HCT116 (cell line): Measurements from ENCODE around the gene SGMS1. TPM values are rescaled to one million over a fixed set of nuclear protein-coding genes. Genes with fewer than 3 reads are reported as not detected.

ENCODE experiments used
- ATAC-seq: fragments of 200-7000 bp; cut with Tn5 transposase; 2 replicates; pipeline ENCODE4 v1.9.1; 2020; ENCODE audit warnings: mild to moderate bottlenecking, moderate library complexity
- BruUV-seq: library from RNA; stranded (reverse); fragments of 400-500 nt; replicated peaks from 2 replicates; lab custom pipeline; 2021; lab: Mats Ljungman, UMichigan
- CTCF ChIA-PET: fragments of 300-600 bp; sonication (Branson Sonifier 250); formaldehyde crosslinking; loops from one replicate; lab custom pipeline; 2021; ENCODE audit warnings: antibody characterized with exemption; lab: Charles Lee
- POLR2A ChIA-PET: fragments of 300-600, 350-600 bp; sonication (Branson Sonifier 250); formaldehyde crosslinking; loops from one replicate; lab custom pipeline; 2021; ENCODE audit warnings: antibody characterized with exemption; lab: Charles Lee
- RAD21 ChIA-PET, 2 experiments: fragments of 300-600 bp; sonication (Branson Sonifier 250); formaldehyde crosslinking; loops; one replicate each; lab custom pipeline; 2023; ENCODE audit warnings: low total read pairs in 2 of 2; ENCODE audit not compliant: uncharacterized antibody in 2 of 2, unreplicated experiment in 2 of 2, low non-redundant PET in 1 of 2; lab: Charles Lee
- DNase-seq: peaks from one replicate; pipeline ENCODE4 v3.0.0-alpha.2; 2010; ENCODE audit warnings: low read depth, low spot score
- H2AFZ ChIP-seq: fragments of 200-600 bp; shearing (Covaris generic), sonication (generic); 2 replicates; pipeline ENCODE4 v1.6.1; 2017; ENCODE audit warnings: low read depth, mixed run types, mixed read lengths, antibody characterized with exemption, low read length; ENCODE audit not compliant: poor library complexity, severe bottlenecking
- H3K27ac ChIP-seq: 2 replicates; pipeline ENCODE4 v1.5.1; 2012; ENCODE audit warnings: low read depth, low read length
- H3K27me3 ChIP-seq: fragments of 200-600 bp; sonication (generic); 2 replicates; pipeline ENCODE4 v1.6.1; 2016; ENCODE audit warnings: mixed run types, low read length, mixed read lengths; ENCODE audit not compliant: insufficient read depth
- H3K36me3 ChIP-seq, 2 experiments: fragments of 200-500 bp in 1 of 2; fragments of 200-600 bp in 1 of 2; sonication (Bioruptor generic) in 1 of 2; sonication (generic) in 1 of 2; 2 replicates each; pipeline versions ENCODE4 v1.5.1 to v1.6.1; 2014 to 2016; ENCODE audit warnings: low read length in 2 of 2, inconsistent platforms in 1 of 2, mixed read lengths in 1 of 2, mixed run types in 1 of 2; ENCODE audit not compliant: insufficient read depth in 2 of 2, control insufficient read depth in 1 of 2
- H3K4me1 ChIP-seq, 2 experiments: fragments of 200-600 bp in 1 of 2; sonication (generic) in 1 of 2; 2 replicates each; pipeline versions ENCODE4 v1.5.1 to v1.6.1; 2012 to 2017; ENCODE audit warnings: low read length in 2 of 2, inconsistent platforms in 1 of 2, mild to moderate bottlenecking in 1 of 2, mixed read lengths in 1 of 2, mixed run types in 1 of 2, moderate library complexity in 1 of 2; ENCODE audit not compliant: insufficient read depth in 2 of 2, control insufficient read depth in 1 of 2
- H3K4me2 ChIP-seq: fragments of 200-600 bp; sonication (generic); 2 replicates; pipeline ENCODE4 v1.6.1; 2017; ENCODE audit warnings: mixed run types, low read length, mixed read lengths
- H3K4me3 ChIP-seq, 2 experiments: fragments of 200-600 bp in 1 of 2; sonication (generic) in 1 of 2; replicated peaks in 1 of 2; 2 replicates each; pipeline ENCODE4 v1.5.1; 2011 to 2016; ENCODE audit warnings: low read length in 2 of 2, control low read depth in 1 of 2, low read depth in 1 of 2, mild to moderate bottlenecking in 1 of 2, mixed read lengths in 1 of 2, mixed run types in 1 of 2
- H3K79me2 ChIP-seq: fragments of 200-600 bp; sonication (generic); 2 replicates; pipeline ENCODE4 v1.6.1; 2017; ENCODE audit warnings: mild to moderate bottlenecking, mixed run types, low read length, moderate library complexity, mixed read lengths; ENCODE audit not compliant: insufficient read depth
- H3K9ac ChIP-seq: fragments of 200-600 bp; sonication (generic); 2 replicates; pipeline ENCODE4 v1.6.1; 2016; ENCODE audit warnings: low read length, mixed read lengths
- H3K9me2 ChIP-seq: fragments of 200-600 bp; sonication (generic), shearing (Covaris generic); 2 replicates; pipeline ENCODE4 v1.6.1; 2017; ENCODE audit warnings: mixed run types, mild to moderate bottlenecking, moderate library complexity; ENCODE audit not compliant: insufficient read depth
- H3K9me3 ChIP-seq, 2 experiments: fragments of 200-500 bp in 1 of 2; fragments of 200-600 bp in 1 of 2; sonication (Bioruptor generic) in 1 of 2; sonication (generic) in 1 of 2; 2 replicates each; pipeline ENCODE4 v1.6.1; 2014 to 2017; ENCODE audit warnings: low read length in 2 of 2, mixed read lengths in 2 of 2, inconsistent platforms in 1 of 2, low read depth in 1 of 2, mild to moderate bottlenecking in 1 of 2, mixed run types in 1 of 2, moderate library complexity in 1 of 2; ENCODE audit not compliant: control insufficient read depth in 1 of 2, insufficient read depth in 1 of 2
- H4K20me1 ChIP-seq: fragments of 200-600 bp; sonication (generic), shearing (Covaris generic); 2 replicates; pipeline ENCODE4 v1.6.1; 2017; ENCODE audit warnings: mixed run types, mild to moderate bottlenecking, moderate library complexity; ENCODE audit not compliant: insufficient read depth
- CBX3 ChIP-seq: IDR thresholded peaks from 2 replicates; pipeline ENCODE4 v1.6.1; 2012; ENCODE audit warnings: low read depth
- CEBPB ChIP-seq: IDR thresholded peaks from 2 replicates; pipeline ENCODE4 v1.6.1; 2012; ENCODE audit warnings: low read depth
- EGR1 ChIP-seq: IDR thresholded peaks from 2 replicates; pipeline ENCODE4 v1.6.1; 2012; ENCODE audit warnings: low read depth
- ELF1 ChIP-seq: IDR thresholded peaks from 2 replicates; pipeline ENCODE4 v1.6.1; 2012; ENCODE audit warnings: low read depth, borderline replicate concordance
- EZH2 ChIP-seq: fragments of 200-600 bp; sonication (generic); IDR thresholded peaks from 2 replicates; pipeline ENCODE4 v1.6.1; 2017; ENCODE audit warnings: antibody characterized with exemption, mixed run types
- EZH2phosphoT487 ChIP-seq: fragments of 200-600 bp; IDR thresholded peaks from 2 replicates; pipeline ENCODE4 v1.6.1; 2018; ENCODE audit warnings: antibody characterized with exemption, borderline replicate concordance
- FOSL1 ChIP-seq: IDR thresholded peaks from 2 replicates; pipeline ENCODE4 v1.6.1; 2012; ENCODE audit warnings: low read depth
- JUND ChIP-seq: IDR thresholded peaks from 2 replicates; pipeline ENCODE4 v1.6.1; 2012
- POLR2A ChIP-seq: IDR thresholded peaks from 2 replicates; pipeline ENCODE4 v1.7.0; 2011; ENCODE audit warnings: borderline replicate concordance; ENCODE audit not compliant: insufficient read depth, insufficient read length; ENCODE audit errors: extremely low read depth
- POLR2AphosphoS5 ChIP-seq: IDR thresholded peaks from 2 replicates; pipeline ENCODE4 v1.6.1; 2011; ENCODE audit warnings: mild to moderate bottlenecking, low read depth, low read length, moderate library complexity
- RAD21 ChIP-seq: IDR thresholded peaks from 2 replicates; pipeline ENCODE4 v1.6.1; 2012; ENCODE audit warnings: low read depth, mild to moderate bottlenecking
- SP1 ChIP-seq: IDR thresholded peaks from 2 replicates; pipeline ENCODE4 v1.6.1; 2012; ENCODE audit warnings: low read depth
- SRF ChIP-seq: IDR thresholded peaks from 2 replicates; pipeline ENCODE4 v1.6.1; 2012; ENCODE audit warnings: low read depth
- TCF7L2 ChIP-seq: IDR thresholded peaks from 2 replicates; pipeline ENCODE4 v1.7.0; 2011; ENCODE audit warnings: borderline replicate concordance, inconsistent platforms; ENCODE audit not compliant: insufficient read depth, insufficient read length; ENCODE audit errors: extremely low read depth
- YY1 ChIP-seq: IDR thresholded peaks from 2 replicates; pipeline ENCODE4 v1.6.1; 2011; ENCODE audit warnings: low read length, low read depth, moderate library complexity, mild to moderate bottlenecking; ENCODE audit not compliant: insufficient replicate concordance; ENCODE audit errors: extremely low read depth
- ZFX ChIP-seq: fragments of 450-650 bp; IDR thresholded peaks from 2 replicates; pipeline ENCODE4 v1.6.1; 2017
- ZNF274 ChIP-seq: fragments of 200-500 bp; sonication (Bioruptor generic); IDR thresholded peaks from 2 replicates; pipeline ENCODE4 v1.6.1; 2014; ENCODE audit warnings: mild to moderate bottlenecking, low read depth, low read length, inconsistent platforms
- intact Hi-C: fragments of 100-400 bp; cut with micrococcal nuclease; formaldehyde crosslinking; loops from 2 replicates; pipeline ENCODE4 v1.10.0; 2022
- total RNA-seq: library from RNA; stranded (reverse); gene quantifications from one replicate; pipeline ENCODE4 v1.2.1, GENCODE V29; 2021; ENCODE audit not compliant: unreplicated experiment
- TF ChIP-seq, protein P1 (sequence below): IDR thresholded peaks from 2 replicates; pipeline ENCODE4 v1.6.1; 2011; ENCODE audit warnings: mild to moderate bottlenecking, low read length, moderate library complexity; ENCODE audit not compliant: insufficient replicate concordance; ENCODE audit errors: extremely low read depth
- TF ChIP-seq, protein P2 (sequence below): IDR thresholded peaks from 2 replicates; pipeline ENCODE4 v1.6.1; 2012; ENCODE audit warnings: low read depth

The SGMS1 gene
- total RNA-seq, 1 experiment from 2014 or later: 29.1 TPM

DNA sequence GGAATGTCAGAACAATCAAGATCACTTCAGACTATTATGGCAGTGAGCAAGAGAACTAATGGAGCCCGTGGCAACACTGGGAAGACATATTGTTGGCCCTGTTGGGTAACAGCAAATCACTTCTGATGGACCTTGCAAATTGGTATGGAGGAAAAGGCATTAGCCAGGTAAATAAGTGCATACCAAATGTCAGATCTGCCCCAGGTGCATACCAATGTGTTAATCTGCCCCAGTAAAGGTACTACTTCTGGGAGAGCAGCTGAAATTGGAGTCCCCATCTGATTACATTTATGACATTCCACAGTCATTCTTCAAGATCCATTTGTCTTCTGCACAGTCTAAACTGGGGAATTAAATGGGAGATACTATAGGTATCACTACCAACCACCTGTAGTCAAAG lies 3.7 kb upstream of the SGMS1 start:
- peaks cover 6 to 16% of the 10 kb centered on the region in 2 experiments; a peak in 2 of 4 replicates for H3K4me1 ChIP-seq
- no peak overlapping the region for H2AFZ ChIP-seq
- TF ChIP-seq, protein P1, sequence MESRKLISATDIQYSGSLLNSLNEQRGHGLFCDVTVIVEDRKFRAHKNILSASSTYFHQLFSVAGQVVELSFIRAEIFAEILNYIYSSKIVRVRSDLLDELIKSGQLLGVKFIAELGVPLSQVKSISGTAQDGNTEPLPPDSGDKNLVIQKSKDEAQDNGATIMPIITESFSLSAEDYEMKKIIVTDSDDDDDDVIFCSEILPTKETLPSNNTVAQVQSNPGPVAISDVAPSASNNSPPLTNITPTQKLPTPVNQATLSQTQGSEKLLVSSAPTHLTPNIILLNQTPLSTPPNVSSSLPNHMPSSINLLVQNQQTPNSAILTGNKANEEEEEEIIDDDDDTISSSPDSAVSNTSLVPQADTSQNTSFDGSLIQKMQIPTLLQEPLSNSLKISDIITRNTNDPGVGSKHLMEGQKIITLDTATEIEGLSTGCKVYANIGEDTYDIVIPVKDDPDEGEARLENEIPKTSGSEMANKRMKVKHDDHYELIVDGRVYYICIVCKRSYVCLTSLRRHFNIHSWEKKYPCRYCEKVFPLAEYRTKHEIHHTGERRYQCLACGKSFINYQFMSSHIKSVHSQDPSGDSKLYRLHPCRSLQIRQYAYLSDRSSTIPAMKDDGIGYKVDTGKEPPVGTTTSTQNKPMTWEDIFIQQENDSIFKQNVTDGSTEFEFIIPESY: no peak
- TF ChIP-seq CBX3 (no peak), ZFX (no peak), EZH2 (no peak), POLR2A (no peak), JUND (no peak), SP1 (no peak), EGR1 (no peak), CEBPB (no peak), TCF7L2 (no peak), YY1 (no peak), POLR2AphosphoS5 (no peak), ZNF274 (no peak), FOSL1 (no peak), RAD21 (no peak), ELF1 (no peak), EZH2phosphoT487 (no peak), SRF (no peak)
- TF ChIP-seq, protein P2, sequence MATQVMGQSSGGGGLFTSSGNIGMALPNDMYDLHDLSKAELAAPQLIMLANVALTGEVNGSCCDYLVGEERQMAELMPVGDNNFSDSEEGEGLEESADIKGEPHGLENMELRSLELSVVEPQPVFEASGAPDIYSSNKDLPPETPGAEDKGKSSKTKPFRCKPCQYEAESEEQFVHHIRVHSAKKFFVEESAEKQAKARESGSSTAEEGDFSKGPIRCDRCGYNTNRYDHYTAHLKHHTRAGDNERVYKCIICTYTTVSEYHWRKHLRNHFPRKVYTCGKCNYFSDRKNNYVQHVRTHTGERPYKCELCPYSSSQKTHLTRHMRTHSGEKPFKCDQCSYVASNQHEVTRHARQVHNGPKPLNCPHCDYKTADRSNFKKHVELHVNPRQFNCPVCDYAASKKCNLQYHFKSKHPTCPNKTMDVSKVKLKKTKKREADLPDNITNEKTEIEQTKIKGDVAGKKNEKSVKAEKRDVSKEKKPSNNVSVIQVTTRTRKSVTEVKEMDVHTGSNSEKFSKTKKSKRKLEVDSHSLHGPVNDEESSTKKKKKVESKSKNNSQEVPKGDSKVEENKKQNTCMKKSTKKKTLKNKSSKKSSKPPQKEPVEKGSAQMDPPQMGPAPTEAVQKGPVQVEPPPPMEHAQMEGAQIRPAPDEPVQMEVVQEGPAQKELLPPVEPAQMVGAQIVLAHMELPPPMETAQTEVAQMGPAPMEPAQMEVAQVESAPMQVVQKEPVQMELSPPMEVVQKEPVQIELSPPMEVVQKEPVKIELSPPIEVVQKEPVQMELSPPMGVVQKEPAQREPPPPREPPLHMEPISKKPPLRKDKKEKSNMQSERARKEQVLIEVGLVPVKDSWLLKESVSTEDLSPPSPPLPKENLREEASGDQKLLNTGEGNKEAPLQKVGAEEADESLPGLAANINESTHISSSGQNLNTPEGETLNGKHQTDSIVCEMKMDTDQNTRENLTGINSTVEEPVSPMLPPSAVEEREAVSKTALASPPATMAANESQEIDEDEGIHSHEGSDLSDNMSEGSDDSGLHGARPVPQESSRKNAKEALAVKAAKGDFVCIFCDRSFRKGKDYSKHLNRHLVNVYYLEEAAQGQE: no peak
- no peak overlapping the region for H3K27ac ChIP-seq
- H3K9ac ChIP-seq: no peak overlapping the region
- H3K9me3 ChIP-seq: no peaks in the 10 kb centered on the region
- H3K79me2 ChIP-seq: peaks cover 5% of the 10 kb centered on the region; the same call in 1 of the 2 replicates
- CTCF ChIA-PET: no interaction called here
- H3K4me3 ChIP-seq: no peak overlapping the region
- ATAC-seq: no peak
- H4K20me1 ChIP-seq: no peaks in the 10 kb centered on the region
- no TSS peak for BruUV-seq
- intact Hi-C loops: no loop called here
- DNase-seq: no peak
- no peaks in the 10 kb centered on the region for H3K27me3 ChIP-seq
- POLR2A ChIA-PET: no interaction called here
- RAD21 ChIA-PET: no interaction called here
- H3K9me2 ChIP-seq: no peaks in the 10 kb centered on the region
- no peak overlapping the region for H3K4me2 ChIP-seq
- H3K36me3 ChIP-seq: no peaks in the 10 kb centered on the region
